ENCODE results near the gene FOXD2. TPM values are rescaled to one million over a fixed set of nuclear protein-coding genes. Genes with fewer than 3 reads are reported as not detected.

The FOXD2 gene
- total RNA-seq, result under 1 TPM in 1 of 2 experiments, not detected in 1; 0.04 TPM

DNA sequence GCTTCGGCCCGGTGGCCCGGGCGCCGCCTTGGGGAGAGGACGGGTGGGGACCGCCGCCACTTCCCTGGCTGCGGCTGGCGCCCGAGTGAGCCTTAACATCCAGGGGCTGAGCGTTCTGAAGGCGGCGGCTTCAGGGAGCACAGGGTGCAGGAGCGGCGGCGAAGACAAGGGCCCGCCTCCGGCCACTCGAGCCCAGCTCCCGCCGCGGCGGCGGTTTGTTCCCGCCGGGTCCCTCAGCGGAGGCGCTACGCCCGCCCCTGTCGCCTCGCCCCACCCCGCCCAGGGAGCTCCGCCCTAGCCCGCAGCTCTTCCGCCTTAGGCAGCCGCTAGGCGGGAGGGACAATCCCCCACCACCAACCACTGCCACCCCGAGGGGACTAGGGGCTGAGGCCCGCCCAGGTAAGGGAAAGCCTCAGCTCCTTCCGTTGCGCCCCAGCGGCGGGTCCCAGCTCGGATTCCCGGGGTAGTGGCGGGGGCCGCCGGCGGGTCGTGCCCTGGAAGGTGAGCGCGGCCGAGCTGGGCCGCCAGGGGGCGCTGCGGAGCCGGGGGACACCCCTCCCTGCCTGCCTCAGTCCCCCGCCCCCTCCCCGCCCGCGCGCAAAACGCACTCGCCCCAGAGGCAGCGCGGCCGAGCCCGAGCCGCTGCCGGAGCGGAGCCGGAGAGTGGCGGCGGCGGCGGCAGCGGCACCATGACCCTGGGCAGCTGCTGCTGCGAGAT, at the start of gene FOXD2:
TSS of gene FOXD2 (plus strand) at position 598 of the 718 bp plus-strand sequence. CDS start at position 690, 92 bp downstream.
- H3K27me3 Mint-ChIP-seq, result peaks cover 40% of the 10 kb centered on the region
- peaks cover 16% of the 10 kb centered on the region for H3K36me3 Mint-ChIP-seq
- H3K9me3 Mint-ChIP-seq, result no peaks in the 10 kb centered on the region

DNA sequence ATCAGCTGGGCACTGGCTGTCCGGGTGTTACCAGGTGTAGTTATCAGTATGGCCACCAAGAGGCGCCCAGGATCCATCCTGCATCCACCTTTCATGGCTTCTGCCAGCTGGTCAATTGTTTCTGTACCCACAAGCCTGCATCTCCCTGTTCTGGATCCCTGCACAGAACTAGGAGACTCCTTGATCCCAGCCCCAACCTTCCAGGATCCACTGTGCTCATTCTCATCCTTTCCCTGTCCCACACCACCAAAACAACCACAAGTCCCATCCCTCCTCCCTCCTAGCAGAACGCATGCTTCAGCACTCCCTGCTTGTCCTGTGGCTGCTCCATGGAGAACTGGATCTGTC, 49.0 kb upstream of the FOXD2 start:
- Mint-ChIP-seq H3K4me1 (no peaks in the 10 kb centered on the region), H3K36me3 (peaks cover 3% of the 10 kb centered on the region), H3K9me3 (no peaks in the 10 kb centered on the region), H3K27ac (no peak overlapping the region), H3K27me3 (peaks cover 4% of the 10 kb centered on the region), H3K4me3 (no peak overlapping the region)
- peak; percentile 31 for DNase-seq

More for the DNA sequence above, at the start of gene FOXD2:
- Mint-ChIP-seq H3K27ac (peak within 1 kb of the TSS; percentile 82), H3K4me3 (peak within 1 kb of the TSS; percentile 89), H3K4me1 (peaks cover 28% of the 10 kb centered on the region)
- DNase-seq, result peak; percentile 93

- Mint-ChIP-seq H3K9me3 (no peaks in the 10 kb centered on the region), H3K27ac (no peak overlapping the region), H3K4me1 (no peaks in the 10 kb centered on the region), H3K36me3 (peaks cover 3% of the 10 kb centered on the region), H3K4me3 (no peak overlapping the region), H3K27me3 (peaks cover 4% of the 10 kb centered on the region)
- DNase-seq, result no peak
These were observed 48.1 kb upstream of the FOXD2 start for GRCh38 chr1:47389731-47390130.

GRCh38 chr1:47390843-47391242, 47.0 kb upstream of the FOXD2 start:
- DNase-seq, result no peak
- H3K4me3 Mint-ChIP-seq, result no peak overlapping the region
- peaks cover 3% of the 10 kb centered on the region for H3K36me3 Mint-ChIP-seq
- peaks cover 10% of the 10 kb centered on the region for H3K27me3 Mint-ChIP-seq
- no peaks in the 10 kb centered on the region for H3K4me1 Mint-ChIP-seq
- H3K27ac Mint-ChIP-seq, result no peak overlapping the region
- no peaks in the 10 kb centered on the region for H3K9me3 Mint-ChIP-seq

DNA sequence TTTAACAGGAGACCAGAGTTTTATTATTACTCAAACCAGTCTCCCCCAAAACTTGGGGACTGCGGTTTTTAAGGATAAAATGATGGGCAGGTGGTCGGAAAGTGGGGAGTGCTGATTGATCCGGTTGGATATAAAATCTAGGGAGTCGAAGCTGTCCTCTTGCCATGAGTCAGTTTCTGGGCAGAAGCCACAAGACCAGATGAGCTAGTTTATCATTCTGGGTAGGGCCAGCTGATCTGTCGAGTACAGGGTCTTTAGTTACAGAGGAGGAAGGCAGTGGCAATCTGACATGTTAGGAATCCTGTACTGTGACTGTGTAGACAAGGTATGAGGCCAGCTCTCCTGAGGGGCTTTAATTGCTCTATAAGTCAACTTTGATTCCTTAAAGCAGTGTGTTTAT, 44.7 kb upstream of the FOXD2 start:
- no peak overlapping the region for H3K27ac Mint-ChIP-seq

GRCh38 chr1:47395433-47395832, 42.4 kb upstream of the FOXD2 start:
- Mint-ChIP-seq H3K27ac (no peak overlapping the region), H3K4me1 (no peaks in the 10 kb centered on the region), H3K4me3 (no peak overlapping the region), H3K9me3 (no peaks in the 10 kb centered on the region), H3K27me3 (peaks cover 25% of the 10 kb centered on the region), H3K36me3 (no peaks in the 10 kb centered on the region)
- DNase-seq, result no peak

More for the DNA sequence above, 44.7 kb upstream of the FOXD2 start:
- Mint-ChIP-seq H3K4me3 (no peak overlapping the region), H3K9me3 (no peaks in the 10 kb centered on the region), H3K36me3 (no peaks in the 10 kb centered on the region), H3K27me3 (peaks cover 22% of the 10 kb centered on the region), H3K4me1 (no peaks in the 10 kb centered on the region)
- no peak for DNase-seq

DNA sequence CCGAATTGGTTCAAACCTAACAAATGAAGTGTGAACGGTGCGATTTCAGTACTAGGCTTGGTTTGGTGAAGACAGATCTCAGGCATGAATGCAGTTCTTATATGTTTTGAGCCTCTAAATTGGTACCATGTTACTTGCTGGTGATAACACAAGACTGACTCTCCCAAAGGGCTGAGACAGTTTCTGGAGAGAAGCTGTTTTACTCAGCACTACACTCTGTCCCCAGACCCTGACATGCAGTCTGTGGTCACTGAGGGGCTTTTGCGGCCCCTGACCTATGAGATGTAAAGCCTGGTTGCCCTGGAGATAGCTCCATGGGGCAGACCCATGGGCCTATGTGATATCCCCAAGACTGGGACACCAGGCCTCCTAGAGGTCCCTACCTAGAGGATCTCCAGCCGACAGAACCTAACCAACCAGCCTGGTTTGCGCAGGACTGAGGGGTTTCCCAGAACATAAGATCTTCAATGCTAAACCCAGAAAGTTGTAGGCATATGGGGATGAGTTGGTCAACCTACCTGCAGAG, 41.1 kb upstream of the FOXD2 start:
- DNase-seq, result no peak
- no peaks in the 10 kb centered on the region for H3K36me3 Mint-ChIP-seq
- no peak overlapping the region for H3K27ac Mint-ChIP-seq
- H3K27me3 Mint-ChIP-seq, result peaks cover 33% of the 10 kb centered on the region
- no peak overlapping the region for H3K4me3 Mint-ChIP-seq
- H3K9me3 Mint-ChIP-seq, result no peaks in the 10 kb centered on the region
- H3K4me1 Mint-ChIP-seq, result no peaks in the 10 kb centered on the region

- Mint-ChIP-seq H3K27ac (no peak overlapping the region), H3K27me3 (peaks cover 29% of the 10 kb centered on the region), H3K4me1 (no peaks in the 10 kb centered on the region), H3K9me3 (no peaks in the 10 kb centered on the region), H3K4me3 (no peak overlapping the region), H3K36me3 (no peaks in the 10 kb centered on the region)
- DNase-seq, result no peak
These were observed 38.6 kb upstream of the FOXD2 start for GRCh38 chr1:47399138-47399845.

GRCh38 chr1:47399846-47400155, 38.0 kb upstream of the FOXD2 start:
- no peak for DNase-seq
- Mint-ChIP-seq H3K36me3 (no peaks in the 10 kb centered on the region), H3K27ac (no peak overlapping the region), H3K9me3 (no peaks in the 10 kb centered on the region), H3K4me1 (no peaks in the 10 kb centered on the region), H3K27me3 (peaks cover 29% of the 10 kb centered on the region), H3K4me3 (no peak overlapping the region)

GRCh38 chr1:47401761-47402160, 36.1 kb upstream of the FOXD2 start:
- Mint-ChIP-seq H3K4me3 (no peak overlapping the region), H3K36me3 (no peaks in the 10 kb centered on the region), H3K27me3 (peaks cover 18% of the 10 kb centered on the region), H3K9me3 (no peaks in the 10 kb centered on the region), H3K27ac (no peak overlapping the region), H3K4me1 (no peaks in the 10 kb centered on the region)
- no peak for DNase-seq

- Mint-ChIP-seq H3K4me1 (no peaks in the 10 kb centered on the region), H3K9me3 (no peaks in the 10 kb centered on the region), H3K27me3 (peaks cover 10% of the 10 kb centered on the region)
These were observed 35.3 kb upstream of the FOXD2 start for GRCh38 chr1:47402591-47402990.

DNA sequence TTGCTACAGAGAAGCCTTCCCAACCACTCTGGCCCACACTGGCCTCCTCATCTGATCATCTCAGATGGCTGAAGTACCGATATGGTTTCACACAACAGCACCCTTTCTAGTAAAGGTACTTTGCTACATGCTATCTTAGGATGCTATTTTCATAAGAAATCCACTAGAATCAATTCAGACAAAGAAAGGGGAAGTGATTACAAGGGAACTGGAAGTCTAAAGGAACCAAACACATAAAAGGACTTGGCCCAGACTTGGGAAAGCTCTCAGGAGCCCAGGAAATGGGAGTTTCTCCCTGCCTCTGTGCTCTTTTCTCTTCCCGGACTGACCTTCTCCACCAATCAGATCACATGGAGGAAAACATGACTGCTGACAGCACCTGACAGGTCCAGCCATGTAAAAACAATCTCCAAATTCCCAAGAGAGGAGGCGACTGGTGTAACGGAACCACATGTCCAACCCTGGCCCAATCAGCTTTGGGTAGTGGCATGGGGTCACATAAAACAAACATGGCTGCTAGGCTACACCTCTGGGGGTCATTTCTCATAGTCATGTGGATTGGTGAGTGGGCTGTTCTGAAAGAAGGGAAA, 34.4 kb upstream of the FOXD2 start:
- Mint-ChIP-seq H3K27me3 (peaks cover 17% of the 10 kb centered on the region), H3K27ac (no peak overlapping the region), H3K9me3 (no peaks in the 10 kb centered on the region), H3K4me3 (no peak overlapping the region), H3K36me3 (no peaks in the 10 kb centered on the region), H3K4me1 (no peaks in the 10 kb centered on the region)
- no peak for DNase-seq

More at GRCh38 chr1:47402591-47402990, 35.3 kb upstream of the FOXD2 start:
- H3K4me3 Mint-ChIP-seq, result no peak overlapping the region
- no peaks in the 10 kb centered on the region for H3K36me3 Mint-ChIP-seq
- no peak overlapping the region for H3K27ac Mint-ChIP-seq
- DNase-seq, result no peak

DNA sequence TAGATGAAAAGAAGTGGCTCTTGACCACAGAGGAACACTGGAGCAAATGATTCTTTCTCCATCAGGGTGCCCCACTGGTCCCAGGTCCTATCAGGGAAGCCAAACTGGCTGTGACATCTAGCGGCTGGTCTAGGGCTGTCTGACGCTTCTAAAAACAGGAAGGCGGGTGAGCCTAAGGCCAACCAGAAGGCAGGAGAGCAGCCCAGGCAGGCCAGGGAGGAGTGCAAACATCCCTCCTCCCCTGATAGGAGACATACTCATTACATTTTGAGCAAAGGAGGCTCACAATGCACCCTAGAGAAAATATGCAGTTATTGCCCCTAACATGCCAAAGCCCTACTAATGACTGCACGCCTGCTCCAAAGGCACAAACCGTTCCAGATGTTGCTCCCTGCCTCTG, 32.1 kb upstream of the FOXD2 start:
- no peak for DNase-seq
- Mint-ChIP-seq H3K27ac (no peak overlapping the region), H3K27me3 (peaks cover 12% of the 10 kb centered on the region), H3K9me3 (no peaks in the 10 kb centered on the region), H3K4me1 (no peaks in the 10 kb centered on the region), H3K4me3 (no peak overlapping the region), H3K36me3 (no peaks in the 10 kb centered on the region)

GRCh38 chr1:47406966-47407365, 30.9 kb upstream of the FOXD2 start:
- no peaks in the 10 kb centered on the region for H3K36me3 Mint-ChIP-seq
- DNase-seq, result no peak
- no peak overlapping the region for H3K27ac Mint-ChIP-seq
- no peaks in the 10 kb centered on the region for H3K4me1 Mint-ChIP-seq
- peaks cover 6% of the 10 kb centered on the region for H3K27me3 Mint-ChIP-seq
- H3K4me3 Mint-ChIP-seq, result no peak overlapping the region
- H3K9me3 Mint-ChIP-seq, result no peaks in the 10 kb centered on the region

- no peak for DNase-seq
- Mint-ChIP-seq H3K36me3 (no peaks in the 10 kb centered on the region), H3K27ac (no peak overlapping the region), H3K4me1 (no peaks in the 10 kb centered on the region), H3K4me3 (no peak overlapping the region), H3K27me3 (peaks cover 6% of the 10 kb centered on the region), H3K9me3 (no peaks in the 10 kb centered on the region)
These were observed 30.4 kb upstream of the FOXD2 start for GRCh38 chr1:47407481-47407880.
